Raji (cell line): Measurements from ENCODE around the gene KCNJ1.

Experiments used
- POLR2A ChIP-seq: IDR thresholded peaks from 2 replicates; pipeline ENCODE4 v1.6.1; 2011; ENCODE audit warnings: low read depth, low read length, control low read depth; ENCODE audit not compliant: insufficient read depth

The KCNJ1 gene

DNA sequence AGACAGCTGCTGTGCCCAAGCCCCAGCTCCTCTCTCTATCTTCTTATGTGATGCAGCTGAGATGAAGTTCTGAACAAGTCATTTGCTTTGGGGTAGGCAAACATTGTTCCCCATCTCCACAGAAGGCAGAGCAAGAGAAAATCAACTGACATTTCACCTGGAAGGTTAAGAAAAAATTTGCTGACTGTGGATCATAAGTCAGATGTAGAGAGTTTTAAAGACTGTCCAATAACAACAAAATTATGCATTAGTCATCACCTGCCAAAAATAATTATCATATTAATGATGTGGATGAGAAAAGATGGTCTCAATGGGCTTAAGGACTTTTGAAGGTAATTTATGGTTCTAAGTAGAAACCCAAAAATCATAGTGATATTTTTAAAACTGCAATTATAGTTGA, 59.2 kb downstream of the KCNJ1 start:
- no peak for TF ChIP-seq POLR2A

DNA sequence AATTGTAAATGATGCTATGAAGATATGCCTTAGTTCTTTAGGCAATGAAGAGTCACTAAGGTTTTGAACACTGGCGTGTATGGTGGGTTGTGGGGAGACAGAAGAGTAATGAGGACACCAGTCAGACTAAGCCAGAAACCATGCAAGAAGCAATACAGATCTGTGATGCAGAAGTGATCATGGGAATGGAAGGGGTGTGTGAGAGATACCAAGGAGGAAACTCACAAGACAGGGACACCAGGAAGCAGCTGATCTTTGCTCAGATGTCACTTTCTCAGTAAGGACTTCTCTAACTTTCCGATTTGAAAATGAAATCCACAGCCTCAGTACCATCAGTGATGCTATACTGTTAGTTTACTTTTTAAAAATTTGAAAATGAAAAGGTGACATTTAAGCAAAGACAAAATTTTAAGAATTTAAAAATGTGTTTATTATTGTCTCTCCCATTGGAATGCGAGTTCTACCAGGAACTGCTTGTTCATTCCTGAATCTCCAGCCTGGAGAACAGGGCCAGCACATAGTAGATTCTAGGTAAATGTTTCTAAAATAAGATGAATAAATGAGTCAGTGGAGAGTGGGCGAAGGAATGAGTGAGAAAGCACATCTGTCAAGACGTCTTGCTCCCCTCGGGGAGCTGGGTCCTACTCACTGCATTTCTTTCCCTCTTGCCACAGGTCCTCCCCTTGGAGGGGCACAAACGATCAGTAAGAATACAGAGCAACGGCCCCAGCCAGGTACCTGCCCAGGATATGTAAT, 60.4 kb downstream of the KCNJ1 start:
- no peak for TF ChIP-seq POLR2A

DNA sequence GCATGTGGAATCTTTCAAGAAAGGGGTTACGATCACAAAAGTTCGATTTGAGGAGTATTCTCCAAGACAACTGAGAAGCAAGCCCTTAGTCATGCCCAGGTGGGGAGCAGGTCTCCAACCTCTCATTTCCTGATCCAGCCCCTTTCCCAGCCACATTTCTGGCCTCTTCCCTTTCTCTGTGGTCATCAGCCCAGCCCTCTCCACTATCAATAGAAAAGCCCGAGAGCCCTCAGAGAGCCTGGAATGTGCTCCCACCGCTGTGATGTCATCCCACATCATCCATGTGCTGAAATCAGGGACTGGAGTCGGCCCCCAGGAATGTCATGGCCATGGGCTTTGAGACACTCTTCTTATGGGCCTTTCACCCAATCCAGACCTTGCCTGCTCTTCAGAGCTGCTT, 62.6 kb downstream of the KCNJ1 start:
- no peak for TF ChIP-seq POLR2A

DNA sequence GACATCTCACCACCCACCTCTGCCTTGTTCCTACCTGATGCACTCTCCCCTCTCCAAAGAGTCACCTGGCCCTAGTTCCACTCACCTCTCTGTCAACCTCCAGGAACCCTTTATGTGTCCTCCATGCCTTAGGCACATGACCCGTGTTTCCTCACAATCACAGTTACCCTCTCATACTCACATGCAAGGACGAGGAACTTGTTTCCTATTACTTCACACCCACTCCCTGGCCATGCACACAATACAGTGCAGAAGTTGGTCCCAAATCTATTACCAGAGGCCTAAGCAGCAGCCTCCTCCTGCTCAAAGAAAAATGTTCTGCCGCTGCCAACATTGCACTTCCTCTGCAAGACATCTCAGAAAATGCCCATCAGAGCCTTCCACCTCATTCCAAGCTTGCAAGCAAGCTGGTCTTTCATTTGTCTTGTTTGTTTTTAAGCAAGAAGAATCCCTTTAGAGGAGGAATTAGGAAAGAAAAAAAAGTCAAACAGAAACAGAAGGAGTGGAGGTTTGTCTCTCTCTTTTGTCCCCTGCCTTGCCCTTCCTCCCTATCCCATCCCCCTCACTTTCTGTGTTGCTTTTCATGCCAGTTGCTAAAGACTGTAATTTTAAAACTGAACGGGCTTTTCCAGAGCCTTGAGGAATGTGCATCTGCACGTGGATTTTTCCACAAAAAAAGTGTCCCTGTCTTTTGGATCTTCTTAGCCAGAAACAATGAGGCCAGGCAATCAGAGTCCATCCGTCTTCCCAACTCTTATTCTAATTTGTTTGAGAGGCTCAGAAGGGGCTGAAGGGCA, 63.4 kb downstream of the KCNJ1 start:
- no peak for TF ChIP-seq POLR2A

DNA sequence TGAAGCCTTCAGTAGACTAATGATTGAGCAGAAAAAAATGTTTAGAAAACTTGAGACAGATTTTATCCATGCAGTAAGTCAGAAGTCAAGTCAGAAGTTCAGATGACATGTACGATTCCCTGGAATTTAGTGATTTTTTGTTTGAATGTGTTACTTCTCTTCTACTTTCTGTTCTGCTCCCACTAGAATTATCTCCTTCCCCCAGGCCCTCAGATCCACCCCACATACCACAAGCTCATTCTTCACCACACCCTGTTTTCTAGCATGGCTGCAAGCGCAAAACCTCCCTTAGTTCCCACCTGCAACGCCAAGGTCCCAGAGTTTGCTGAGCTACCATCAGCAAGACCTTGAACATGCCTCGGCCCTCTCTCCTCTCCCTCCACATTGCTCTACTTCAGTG, 64.1 kb downstream of the KCNJ1 start:
- no peak for TF ChIP-seq POLR2A

DNA sequence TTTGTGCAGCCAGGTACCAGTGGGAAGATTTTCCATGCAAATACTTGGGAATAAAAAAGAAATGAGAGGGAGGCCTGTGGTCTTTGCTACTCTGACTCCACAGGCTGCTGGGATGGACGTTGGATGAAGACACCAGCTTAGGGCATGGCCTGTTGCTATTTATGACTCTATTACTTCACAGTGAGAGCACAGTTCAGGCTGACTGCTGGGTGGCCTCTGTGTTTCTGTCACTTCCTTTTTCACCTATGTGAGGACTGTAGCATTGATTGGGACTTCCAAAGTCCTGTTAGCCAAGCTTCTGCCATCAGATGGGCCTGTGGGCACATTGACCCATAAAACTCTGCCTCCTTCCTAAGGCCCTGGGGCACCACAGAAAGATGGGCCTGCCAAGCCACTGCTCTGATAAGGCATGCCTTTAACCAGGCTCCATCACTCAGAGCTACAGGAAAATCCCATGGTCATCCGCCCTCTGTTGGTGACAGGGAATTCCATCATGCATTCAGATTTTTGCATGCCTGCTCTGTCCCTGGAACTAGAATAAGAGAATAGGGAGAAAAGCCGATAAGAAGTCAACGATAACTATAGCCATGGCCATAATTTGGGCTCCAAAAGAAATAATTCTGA, 64.6 kb downstream of the KCNJ1 start:
- no peak for TF ChIP-seq POLR2A

DNA sequence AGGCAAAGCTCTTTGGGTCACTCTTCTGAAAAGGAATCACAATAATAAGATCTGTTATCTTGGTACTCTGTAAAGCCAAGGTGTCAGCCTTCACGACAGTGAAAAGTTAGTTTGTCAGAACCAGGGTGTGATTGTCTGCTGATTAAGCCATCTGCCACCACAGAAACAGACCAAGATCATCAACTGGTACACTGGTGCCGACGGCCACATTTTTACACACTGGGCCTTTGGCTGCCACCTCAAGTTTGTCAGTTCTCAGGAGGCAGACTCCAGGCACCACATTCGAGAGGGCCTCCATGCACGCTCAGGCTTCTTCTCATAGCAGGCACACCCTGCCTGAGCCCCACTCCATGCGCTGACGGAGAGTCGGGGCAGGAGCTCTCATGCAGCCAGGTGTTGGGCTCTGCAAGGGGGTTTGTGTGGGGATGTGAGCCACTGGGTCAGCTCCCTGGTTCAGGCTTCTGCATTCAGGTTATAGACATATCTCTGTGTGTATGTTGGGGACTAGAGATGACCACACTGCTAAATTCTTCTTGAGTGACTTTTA, 66.2 kb downstream of the KCNJ1 start:
- no peak for TF ChIP-seq POLR2A

DNA sequence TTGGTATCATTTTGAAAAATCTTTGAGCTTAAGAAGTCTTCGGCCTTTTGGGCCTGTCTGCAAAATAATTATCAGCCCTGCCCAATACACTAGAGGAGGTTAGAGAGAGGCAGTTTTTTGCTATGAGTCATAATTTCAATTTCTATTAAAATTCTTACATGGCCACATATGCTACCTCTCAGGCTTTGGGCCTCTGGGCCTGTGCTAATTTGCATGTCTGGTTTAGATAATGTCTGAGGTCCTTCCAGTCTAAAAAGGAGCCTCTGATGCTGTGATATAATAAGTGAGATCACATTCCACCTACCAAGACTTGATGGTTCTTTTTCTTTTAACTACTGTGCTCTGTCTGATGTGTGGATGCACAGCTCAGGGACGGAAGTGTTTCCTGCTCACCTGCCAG, 70.8 kb downstream of the KCNJ1 start:
- TF ChIP-seq POLR2A, result no peak

DNA sequence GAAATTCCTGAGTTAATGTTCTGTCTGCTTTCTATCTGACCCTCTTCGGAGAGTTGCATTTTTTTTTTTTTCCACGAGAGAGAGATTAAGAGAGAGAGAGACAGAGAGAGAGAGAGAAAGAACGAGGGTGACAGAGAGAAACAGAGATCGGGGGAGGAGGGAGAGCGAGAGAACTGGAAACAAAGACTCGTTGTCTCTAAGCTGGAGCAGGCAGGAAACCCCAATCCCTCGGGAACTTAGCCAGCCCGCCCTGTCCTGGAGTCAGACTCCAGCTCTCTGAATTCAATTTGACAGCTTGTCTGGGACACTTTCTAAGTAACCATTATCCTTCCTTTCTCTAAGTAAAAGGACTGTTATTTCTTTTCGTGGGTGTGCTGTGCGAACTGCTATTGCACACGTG, 76.9 kb downstream of the KCNJ1 start:
- no peak for TF ChIP-seq POLR2A

DNA sequence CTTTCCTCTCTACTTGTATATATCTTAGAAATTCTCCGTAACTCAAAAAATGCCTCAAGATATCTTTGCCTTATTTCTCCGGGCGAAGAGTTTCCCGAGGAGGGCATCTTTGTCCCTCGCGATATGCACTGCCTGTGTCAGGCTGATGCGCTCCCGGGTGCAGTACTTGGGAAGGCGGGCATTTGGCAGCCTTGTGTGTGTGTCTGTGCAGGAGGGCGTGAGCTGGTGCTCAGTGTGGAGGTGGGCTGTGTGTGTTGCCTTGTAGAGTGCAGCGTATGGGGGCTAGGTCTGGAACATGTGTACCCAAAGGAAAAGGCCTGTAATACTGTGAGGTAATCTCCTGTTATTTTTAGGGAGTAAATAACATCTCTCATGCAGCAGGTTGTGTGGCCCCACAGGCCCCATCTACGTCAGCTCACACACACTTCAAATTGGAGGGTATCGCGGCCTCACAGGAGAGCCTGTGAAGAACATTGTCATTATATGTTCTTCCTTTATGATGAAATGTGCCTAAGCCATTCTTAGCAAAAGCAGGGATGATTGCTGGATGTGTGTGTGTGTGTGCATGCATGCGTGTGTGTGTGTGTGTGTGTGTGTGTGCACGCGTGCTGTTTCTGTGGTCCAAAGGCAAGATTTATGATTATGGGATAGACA, 77.5 kb downstream of the KCNJ1 start:
- no peak for TF ChIP-seq POLR2A
